MCF 10A (cell line): ENCODE measurements around the gene ID2. TPM values are rescaled to one million over a fixed set of nuclear protein-coding genes. Genes with fewer than 3 reads are reported as not detected.

Experiments
- BruUV-seq: library from RNA; stranded (reverse); fragments of 400-500 nt; replicated peaks from 2 replicates; lab custom pipeline; 2021; lab: Mats Ljungman, UMichigan
- CTCF ChIA-PET: fragments of 300-600 bp; sonication (Branson Sonifier 250); formaldehyde crosslinking; extraction: SDS; loops from one replicate; lab custom pipeline; 2021; ENCODE audit warnings: antibody characterized with exemption, inconsistent platforms; lab: Yijun Ruan, JAX
- POLR2A ChIA-PET: fragments of 300-600, 350-650 bp; sonication (Branson Sonifier 250); formaldehyde crosslinking; extraction: SDS; loops from one replicate; lab custom pipeline; 2020; ENCODE audit warnings: antibody characterized with exemption, inconsistent platforms; lab: Yijun Ruan, JAX
- DNase-seq: peaks from one replicate; pipeline ENCODE4 v3.0.0-alpha.2; 2018; ENCODE audit not compliant: unreplicated experiment
- H3K27ac Mint-ChIP-seq: one replicate; pipeline ENCODE4 v1.8.0; 2022; ENCODE audit warnings: mild to moderate bottlenecking, low read depth, mixed read lengths; ENCODE audit not compliant: unreplicated experiment
- H3K27me3 Mint-ChIP-seq: one replicate; pipeline ENCODE4 v1.8.0; 2022; ENCODE audit warnings: mixed read lengths; ENCODE audit not compliant: insufficient read depth, unreplicated experiment
- H3K36me3 Mint-ChIP-seq: one replicate; pipeline ENCODE4 v1.8.0; 2022; ENCODE audit warnings: mild to moderate bottlenecking, moderate library complexity, mixed read lengths; ENCODE audit not compliant: insufficient read depth, unreplicated experiment
- H3K4me1 Mint-ChIP-seq: one replicate; pipeline ENCODE4 v1.8.0; 2022; ENCODE audit warnings: mixed read lengths; ENCODE audit not compliant: insufficient read depth, unreplicated experiment
- H3K4me3 Mint-ChIP-seq: one replicate; pipeline ENCODE4 v1.8.0; 2022; ENCODE audit warnings: mild to moderate bottlenecking, moderate library complexity, mixed read lengths; ENCODE audit not compliant: unreplicated experiment
- H3K9me3 Mint-ChIP-seq: one replicate; pipeline ENCODE4 v1.8.0; 2022; ENCODE audit warnings: mixed read lengths; ENCODE audit not compliant: unreplicated experiment
- CTCF ChIP-seq: fragments of 200-600 bp; IDR thresholded peaks from one replicate; pipeline ENCODE4 v1.8.0; 2022; ENCODE audit warnings: antibody characterized with exemption, mild to moderate bottlenecking; ENCODE audit not compliant: unreplicated experiment
- intact Hi-C: fragments of 100-400 bp; cut with micrococcal nuclease; formaldehyde crosslinking; loops from 2 replicates; pipeline ENCODE4 v1.14.1; 2022
- total RNA-seq: library from RNA; stranded (reverse); gene quantifications from 2 replicates; pipeline ENCODE4 v1.2.3, GENCODE V29; 2022

The ID2 gene
- total RNA-seq, 1 experiment from 2014 or later = 2.0 TPM

- H3K36me3 Mint-ChIP-seq = no peaks in the 10 kb centered on the region
- TF ChIP-seq CTCF = no peak
- intact Hi-C loops = loop anchor here (10.0 kb wide), 1 partner anchor 990 kb away; no protein-coding TSS in a partner anchor
- peak; percentile 30 for DNase-seq
- H3K27me3 Mint-ChIP-seq = peaks cover 20% of the 10 kb centered on the region
- H3K27ac Mint-ChIP-seq = no peak overlapping the region
- H3K9me3 Mint-ChIP-seq = no peaks in the 10 kb centered on the region
- peak overlapping the region; percentile 65 for H3K4me3 Mint-ChIP-seq
- H3K4me1 Mint-ChIP-seq = peaks cover 20% of the 10 kb centered on the region
- BruUV-seq = no TSS peak
- CTCF ChIA-PET = interaction anchor here (0.8 to 1.8 kb wide), 5 partner anchors 9 to 1257 kb away, joined by 3 to 19 read pairs (median 3); no protein-coding TSS in a partner anchor
- POLR2A ChIA-PET = no interaction called here
Observed at GRCh38 chr2:8684540-8684877, 2.7 kb downstream of the ID2 start.

- Mint-ChIP-seq H3K4me3 (peak overlapping the region; percentile 65), H3K36me3 (no peaks in the 10 kb centered on the region), H3K27ac (no peak overlapping the region), H3K27me3 (peaks cover 20% of the 10 kb centered on the region), H3K9me3 (no peaks in the 10 kb centered on the region), H3K4me1 (peaks cover 20% of the 10 kb centered on the region)
- BruUV-seq = no TSS peak
- intact Hi-C loops = loop anchor here (1.0 to 10.0 kb wide), 4 partner anchors 990 to 1588 kb away; no protein-coding TSS in a partner anchor
- no peak for TF ChIP-seq CTCF
- ChIA-PET POLR2A (no interaction called here), CTCF (interaction anchor here (0.8 to 1.8 kb wide), 5 partner anchors 8 to 1258 kb away, joined by 3 to 19 read pairs (median 3); no protein-coding TSS in a partner anchor)
- peak; percentile 20 for DNase-seq
Observed at GRCh38 chr2:8684878-8685696, 3.2 kb downstream of the ID2 start.

- POLR2A ChIA-PET = no interaction called here
- BruUV-seq = no TSS peak
- Mint-ChIP-seq H3K4me3 (peak overlapping the region; percentile 21), H3K9me3 (no peaks in the 10 kb centered on the region), H3K27me3 (peaks cover 20% of the 10 kb centered on the region), H3K36me3 (no peaks in the 10 kb centered on the region), H3K27ac (no peak overlapping the region), H3K4me1 (peaks cover 20% of the 10 kb centered on the region)
- peak; percentile 47 for DNase-seq
- TF ChIP-seq CTCF = peak; percentile 98
- CTCF ChIA-PET = interaction anchor here (1.8 kb wide), 1 partner anchor 1258 kb away, joined by 19 read pairs; no protein-coding TSS in a partner anchor
- intact Hi-C loops = loop anchor here (1.0 to 10.0 kb wide), 4 partner anchors 991 to 1589 kb away; no protein-coding TSS in a partner anchor
Observed at GRCh38 chr2:8685697-8686358, 4.0 kb downstream of the ID2 start.
